Gastrocnemius medialis (tissue), 4 donors: ENCODE results near the gene CFAP210. TPM values are rescaled to one million over a fixed set of nuclear protein-coding genes. Genes with fewer than 3 reads are reported as not detected.

Source experiments
- ATAC-seq, 2 donors: fragments of 150-250 bp; one replicate each; pipeline ENCODE4 v1.9.1; 2016
- DNase-seq, 2 donors: peaks; one replicate each; pipeline ENCODE4 v3.0.0-alpha.2; 2019
- H3K27ac ChIP-seq, 4 donors: fragments of 200-600 bp; sonication (generic); 1 replicate in 1 of 4; 2 replicates in 3 of 4; pipeline ENCODE4 v1.5.1; 2016 to 2018; ENCODE audit warnings: mild to moderate bottlenecking in 2 of 4, moderate library complexity in 1 of 4
- H3K27me3 ChIP-seq, 3 donors: fragments of 200-600 bp; sonication (generic) in 2 of 3; 1 replicate in 1 of 3; 2 replicates in 2 of 3; pipeline versions ENCODE4 v1.5.1 to v1.6.0; 2016 to 2019; ENCODE audit warnings: mild to moderate bottlenecking in 1 of 3, moderate library complexity in 1 of 3
- H3K36me3 ChIP-seq, 2 donors: fragments of 200-600 bp; sonication (generic) in 1 of 2; one replicate each; pipeline ENCODE4 v1.5.1; 2017 to 2018
- H3K4me1 ChIP-seq, 2 donors: fragments of 200-600 bp; sonication (generic) in 1 of 2; one replicate each; pipeline ENCODE4 v1.5.1; 2016 to 2017; ENCODE audit warnings: mild to moderate bottlenecking in 2 of 2
- H3K4me3 ChIP-seq, 4 donors: fragments of 200-600 bp; sonication (generic) in 3 of 4; 1 replicate in 1 of 4; 2 replicates in 3 of 4; pipeline ENCODE4 v1.5.1; 2016 to 2019; ENCODE audit warnings: mild to moderate bottlenecking in 2 of 4
- H3K9me3 ChIP-seq, 3 donors: fragments of 200-600 bp; sonication (generic) in 2 of 3; 1 replicate in 1 of 3; 2 replicates in 2 of 3; pipeline ENCODE4 v1.5.1; 2016 to 2019
- POLR2A ChIP-seq, 2 donors: fragments of 450-650 bp; IDR thresholded peaks; one replicate each; pipeline ENCODE4 v1.6.1; 2017; ENCODE audit warnings: antibody characterized with exemption in 2 of 2, mild to moderate bottlenecking in 2 of 2, moderate library complexity in 2 of 2
- in situ Hi-C, 4 donors: fragments of 200-750 bp; cut with MboI; loops; one replicate each; pipeline versions ENCODE4 v1.15.0 to v1.8.0; 2017; ENCODE audit warnings: low sequenced_read_pairs in 4 of 4
- intact Hi-C: fragments of 100-400 bp; cut with DNase I; formaldehyde crosslinking; loops from one replicate; pipeline ENCODE4 v1.15.1; 2023; ENCODE audit warnings: low total_unique reads
- total RNA-seq, 4 donors: library from RNA; depleted of rRNA; stranded (reverse); fragments of >200 nt; gene quantifications; one replicate each; pipeline versions ENCODE4 v1.1.0 to v1.2.3, GENCODE V29; 2016
- TF ChIP-seq, protein P1 (sequence below), 5 experiments: fragments of 450-650 bp in 3 of 5; fragments of 200-600 bp in 2 of 5; sonication (generic) in 2 of 5; IDR thresholded peaks in 4 of 5; conservative IDR thresholded peaks in 1 of 5; 1 replicate in 4 of 5; 2 replicates in 1 of 5; pipeline ENCODE4 v1.5.1; 2016 to 2019; ENCODE audit warnings: antibody characterized with exemption in 5 of 5, mild to moderate bottlenecking in 3 of 5, moderate library complexity in 3 of 5

CFAP210 gene
- total RNA-seq, 4 donors from 2014 or later, result not detected

DNA sequence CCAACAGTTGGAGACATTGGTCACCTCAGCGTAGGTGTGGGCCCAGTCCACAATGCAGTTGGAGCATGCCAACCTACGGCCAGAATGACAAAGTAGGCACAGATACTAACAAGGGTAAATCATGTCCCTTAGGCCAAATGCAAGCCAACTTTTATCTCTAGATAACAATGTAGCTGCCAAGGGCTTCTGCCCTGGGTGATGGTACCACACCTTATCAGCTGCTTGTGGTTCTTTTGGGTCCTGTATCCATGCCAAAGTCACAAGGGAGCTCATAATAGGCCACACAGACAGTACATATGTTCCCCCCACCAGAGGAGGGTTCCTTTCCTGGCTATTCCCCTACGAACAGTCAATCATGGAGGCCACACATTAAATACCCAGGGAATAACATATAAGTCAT lies 19.1 kb upstream of the CFAP210 start:
- intact Hi-C loops, result no loop called here
- no peaks in the 10 kb centered on the region for H3K27me3 ChIP-seq
- peaks cover 0 to 12% of the 10 kb centered on the region in 2 donors for H3K4me1 ChIP-seq
- DNase-seq, result no peak
- no peak for ATAC-seq
- H3K27ac ChIP-seq, result no peak overlapping the region
- H3K4me3 ChIP-seq, result no peak overlapping the region
- TF ChIP-seq, protein P1, sequence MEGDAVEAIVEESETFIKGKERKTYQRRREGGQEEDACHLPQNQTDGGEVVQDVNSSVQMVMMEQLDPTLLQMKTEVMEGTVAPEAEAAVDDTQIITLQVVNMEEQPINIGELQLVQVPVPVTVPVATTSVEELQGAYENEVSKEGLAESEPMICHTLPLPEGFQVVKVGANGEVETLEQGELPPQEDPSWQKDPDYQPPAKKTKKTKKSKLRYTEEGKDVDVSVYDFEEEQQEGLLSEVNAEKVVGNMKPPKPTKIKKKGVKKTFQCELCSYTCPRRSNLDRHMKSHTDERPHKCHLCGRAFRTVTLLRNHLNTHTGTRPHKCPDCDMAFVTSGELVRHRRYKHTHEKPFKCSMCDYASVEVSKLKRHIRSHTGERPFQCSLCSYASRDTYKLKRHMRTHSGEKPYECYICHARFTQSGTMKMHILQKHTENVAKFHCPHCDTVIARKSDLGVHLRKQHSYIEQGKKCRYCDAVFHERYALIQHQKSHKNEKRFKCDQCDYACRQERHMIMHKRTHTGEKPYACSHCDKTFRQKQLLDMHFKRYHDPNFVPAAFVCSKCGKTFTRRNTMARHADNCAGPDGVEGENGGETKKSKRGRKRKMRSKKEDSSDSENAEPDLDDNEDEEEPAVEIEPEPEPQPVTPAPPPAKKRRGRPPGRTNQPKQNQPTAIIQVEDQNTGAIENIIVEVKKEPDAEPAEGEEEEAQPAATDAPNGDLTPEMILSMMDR (IDR thresholded peaks at IDR 0.05 in 4 of 5, conservative IDR thresholded peaks at IDR 0.05 in 1 of 5), result no peak
- no peak for TF ChIP-seq POLR2A (IDR thresholded peaks at IDR 0.05)
- no peaks in the 10 kb centered on the region for H3K36me3 ChIP-seq
- H3K9me3 ChIP-seq, result no peaks in the 10 kb centered on the region
- in situ Hi-C loops, result no loop called here

DNA sequence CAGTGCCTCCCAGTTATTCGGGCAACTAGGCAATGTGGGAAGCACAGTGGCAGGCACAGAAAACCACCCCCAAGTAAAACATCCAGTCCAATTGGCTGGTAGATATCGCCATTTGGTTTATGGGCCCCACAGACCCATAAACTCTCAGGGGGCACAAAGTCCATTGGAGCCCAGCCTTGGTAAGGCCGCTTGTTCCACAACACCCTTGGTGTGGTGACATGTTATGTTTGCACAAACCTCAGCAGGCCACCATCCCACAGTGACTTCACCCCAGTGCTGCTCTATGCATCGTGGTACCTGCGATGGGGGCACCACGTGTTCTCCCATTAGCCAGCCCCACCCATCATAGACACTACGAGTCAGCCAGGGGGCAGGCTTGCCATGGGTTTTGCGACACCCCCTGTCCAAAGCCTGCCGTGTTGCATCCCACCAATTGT lies 18.6 kb upstream of the CFAP210 start:
- no peaks in the 10 kb centered on the region for H3K36me3 ChIP-seq
- no peak for TF ChIP-seq POLR2A (IDR thresholded peaks at IDR 0.05)
- TF ChIP-seq, protein P1 (IDR thresholded peaks at IDR 0.05 in 4 of 5, conservative IDR thresholded peaks at IDR 0.05 in 1 of 5), result no peak
- in situ Hi-C loops (no loop called here), intact Hi-C loops (no loop called here)
- H3K27ac ChIP-seq, result no peak overlapping the region
- H3K4me1 ChIP-seq, result peaks cover 0 to 12% of the 10 kb centered on the region in 2 donors
- H3K9me3 ChIP-seq, result no peaks in the 10 kb centered on the region
- no peak overlapping the region for H3K4me3 ChIP-seq
- DNase-seq (no peak), ATAC-seq (no peak)
- no peaks in the 10 kb centered on the region for H3K27me3 ChIP-seq

DNA sequence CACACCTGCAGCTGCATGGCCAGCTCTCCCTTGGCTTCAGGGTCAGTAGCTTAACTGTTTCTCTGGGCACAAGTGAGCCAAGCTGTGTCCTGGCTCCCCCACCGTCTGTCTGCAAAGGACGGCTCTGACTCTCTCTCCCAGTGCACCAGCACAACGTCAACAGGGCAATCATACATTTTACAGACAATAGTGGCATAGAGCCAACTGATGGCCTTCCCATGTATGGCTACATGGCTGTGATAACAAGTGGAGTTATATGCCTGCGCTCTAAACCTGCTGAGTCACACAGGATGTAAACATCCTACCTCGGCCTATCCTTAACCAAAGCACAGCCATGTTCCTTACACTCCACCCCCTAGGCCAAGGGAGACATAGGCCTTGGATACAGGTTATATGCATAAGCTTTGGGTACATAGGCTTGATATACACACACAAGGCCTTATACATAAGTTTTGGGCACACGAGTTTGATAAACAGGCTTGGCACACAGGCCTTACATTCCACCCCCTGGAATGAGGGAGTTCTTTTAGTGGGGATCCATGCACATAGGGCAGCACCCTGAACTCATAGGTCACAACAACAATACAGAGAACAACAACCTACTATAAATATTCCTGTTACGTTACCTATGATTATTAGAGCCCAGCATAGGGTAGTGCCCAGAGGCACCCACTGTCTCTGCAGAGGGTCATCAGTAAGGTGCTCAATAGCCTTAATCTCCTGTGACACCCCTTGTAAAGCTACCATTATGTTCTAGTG lies 17.7 kb upstream of the CFAP210 start:
- Histone ChIP-seq H3K4me3 (no peak overlapping the region), H3K27me3 (no peaks in the 10 kb centered on the region), H3K36me3 (no peaks in the 10 kb centered on the region), H3K4me1 (peaks cover 0 to 12% of the 10 kb centered on the region in 2 donors), H3K9me3 (no peaks in the 10 kb centered on the region), H3K27ac (no peak overlapping the region)
- in situ Hi-C loops, result no loop called here
- DNase-seq (no peak), ATAC-seq (no peak)
- intact Hi-C loops, result no loop called here
- TF ChIP-seq, protein P1 (IDR thresholded peaks at IDR 0.05 in 4 of 5, conservative IDR thresholded peaks at IDR 0.05 in 1 of 5), result no peak
- no peak for TF ChIP-seq POLR2A (IDR thresholded peaks at IDR 0.05)

DNA sequence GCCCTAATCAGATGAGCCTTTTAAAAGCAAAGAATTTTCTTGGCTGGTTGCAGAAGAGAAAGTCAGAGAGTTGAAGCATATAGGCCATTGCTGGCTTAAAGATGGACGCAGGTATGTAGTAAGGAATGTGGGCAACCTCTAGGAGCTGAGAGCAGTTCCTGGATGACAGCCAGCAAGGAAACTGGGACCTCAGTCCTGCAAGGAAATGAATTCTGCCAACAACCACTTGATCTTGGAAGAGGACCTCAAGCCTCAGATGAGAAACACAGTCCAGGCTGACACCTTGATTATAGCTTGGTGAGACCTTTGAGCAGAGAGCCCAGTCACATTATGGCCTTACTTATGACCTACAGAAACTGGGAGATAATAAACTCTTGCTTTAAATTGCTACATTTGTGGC lies 15.8 kb upstream of the CFAP210 start:
- no peak for ATAC-seq
- Histone ChIP-seq H3K9me3 (no peaks in the 10 kb centered on the region), H3K4me1 (peaks cover 0 to 7% of the 10 kb centered on the region in 2 donors), H3K27me3 (no peaks in the 10 kb centered on the region), H3K27ac (no peak overlapping the region), H3K4me3 (no peak overlapping the region), H3K36me3 (no peaks in the 10 kb centered on the region)
- DNase-seq, result no peak
- TF ChIP-seq, protein P1 (IDR thresholded peaks at IDR 0.05 in 4 of 5, conservative IDR thresholded peaks at IDR 0.05 in 1 of 5), result no peak
- TF ChIP-seq POLR2A (IDR thresholded peaks at IDR 0.05), result no peak
- intact Hi-C loops (no loop called here), in situ Hi-C loops (no loop called here)
